IMR-90 (cell line): ENCODE results near the gene GPA33. TPM values are rescaled to one million over a fixed set of nuclear protein-coding genes. Genes with fewer than 3 reads are reported as not detected.

Experiments used
- ATAC-seq: fragments of 200-7000 bp; cut with Tn5 transposase; 2 replicates; pipeline ENCODE4 v1.9.1; 2020; ENCODE audit warnings: low read depth, mild to moderate bottlenecking, moderate library complexity
- BruUV-seq: library from RNA; stranded (reverse); fragments of 400-500 nt; replicated peaks from 2 replicates; lab custom pipeline; 2021; lab: Mats Ljungman, UMichigan
- CTCF ChIA-PET: fragments of 300-600 bp; formaldehyde crosslinking; extraction: SDS; loops from one replicate; lab custom pipeline; 2021; ENCODE audit warnings: antibody characterized with exemption; lab: Yijun Ruan, JAX
- POLR2A ChIA-PET: fragments of 300-600 bp; sonication (Branson Sonifier 250); formaldehyde crosslinking; loops from one replicate; lab custom pipeline; 2022; ENCODE audit warnings: antibody characterized with exemption; ENCODE audit not compliant: unreplicated experiment; lab: Charles Lee
- DNase-seq: peaks from one replicate; pipeline ENCODE4 v3.0.0; 2013
- H2AFZ ChIP-seq: replicated peaks from 2 replicates; pipeline ENCODE3; 2013; ENCODE audit warnings: low read length, mild to moderate bottlenecking; ENCODE audit not compliant: poor library complexity
- H2AK5ac ChIP-seq: 2 replicates; pipeline ENCODE4 v1.6.1; 2013; ENCODE audit warnings: low read depth, low read length, inconsistent platforms
- H2AK9ac ChIP-seq: replicated peaks from 2 replicates; pipeline ENCODE3; 2013; ENCODE audit warnings: mild to moderate bottlenecking, low read depth, low read length, moderate library complexity; ENCODE audit not compliant: poor library complexity
- H2BK120ac ChIP-seq: 2 replicates; pipeline ENCODE4 v1.6.1; 2013; ENCODE audit warnings: low read depth, low read length, inconsistent platforms
- H2BK15ac ChIP-seq: 3 replicates; pipeline ENCODE4 v1.6.1; 2013; ENCODE audit warnings: low read depth, low read length, inconsistent platforms
- H2BK20ac ChIP-seq: 2 replicates; pipeline ENCODE4 v1.6.1; 2013; ENCODE audit warnings: low read depth, mild to moderate bottlenecking, inconsistent platforms, low read length, moderate library complexity
- H2BK5ac ChIP-seq: 2 replicates; pipeline ENCODE4 v1.6.1; 2013; ENCODE audit warnings: mild to moderate bottlenecking, low read depth, low read length, inconsistent platforms; ENCODE audit not compliant: poor library complexity, severe bottlenecking
- H3K14ac ChIP-seq: replicated peaks from 2 replicates; pipeline ENCODE4 v1.6.1; 2013; ENCODE audit warnings: low read depth, low read length, inconsistent platforms
- H3K18ac ChIP-seq: 2 replicates; pipeline ENCODE4 v1.6.1; 2013; ENCODE audit warnings: low read depth, low read length, control low read depth
- H3K23ac ChIP-seq: 2 replicates; pipeline ENCODE4 v1.6.1; 2013; ENCODE audit warnings: low read depth, low read length, inconsistent platforms
- H3K27ac ChIP-seq: 2 replicates; pipeline ENCODE4 v1.5.1; 2013; ENCODE audit warnings: mild to moderate bottlenecking, control low read depth, low read length; ENCODE audit not compliant: insufficient read depth
- H3K27me3 ChIP-seq: 2 replicates; pipeline ENCODE4 v1.6.1; 2013; ENCODE audit warnings: low read length; ENCODE audit not compliant: control insufficient read depth, insufficient read depth
- H3K36me3 ChIP-seq: 2 replicates; pipeline ENCODE4 v1.6.1; 2013; ENCODE audit warnings: low read length, mixed read lengths; ENCODE audit not compliant: control insufficient read depth, insufficient read depth
- H3K4ac ChIP-seq: 2 replicates; pipeline ENCODE4 v1.6.1; 2013; ENCODE audit warnings: low read depth, low read length, inconsistent platforms
- H3K4me1 ChIP-seq: 2 replicates; pipeline ENCODE4 v1.6.1; 2013; ENCODE audit warnings: low read length, mixed read lengths; ENCODE audit not compliant: control insufficient read depth, insufficient read depth
- H3K4me2 ChIP-seq: 2 replicates; pipeline ENCODE4 v1.6.1; 2013; ENCODE audit warnings: low read depth, mild to moderate bottlenecking, control low read depth, low read length, moderate library complexity
- H3K4me3 ChIP-seq: 2 replicates; pipeline ENCODE4 v1.5.1; 2013; ENCODE audit warnings: low read depth, mild to moderate bottlenecking, control low read depth, low read length, moderate library complexity; ENCODE audit not compliant: insufficient read depth
- H3K56ac ChIP-seq: 2 replicates; pipeline ENCODE4 v1.6.1; 2013; ENCODE audit warnings: low read length, inconsistent platforms; ENCODE audit not compliant: insufficient read depth; ENCODE audit errors: extremely low read depth
- H3K79me1 ChIP-seq, 2 experiments: 2 replicates each; pipeline ENCODE4 v1.6.1; 2013; ENCODE audit warnings: low read length in 2 of 2, inconsistent platforms in 1 of 2, low read depth in 1 of 2
- H3K9ac ChIP-seq: 2 replicates; pipeline ENCODE4 v1.6.1; 2013; ENCODE audit warnings: low read depth, low read length, control low read depth
- H3K9me1 ChIP-seq: 2 replicates; pipeline ENCODE4 v1.6.1; 2013; ENCODE audit warnings: low read length, inconsistent platforms; ENCODE audit not compliant: insufficient read depth
- H3K9me3 ChIP-seq: 2 replicates; pipeline ENCODE4 v1.6.1; 2013; ENCODE audit warnings: low read length; ENCODE audit not compliant: control insufficient read depth, insufficient read depth
- H4K20me1 ChIP-seq: 2 replicates; pipeline ENCODE4 v1.6.1; 2013; ENCODE audit warnings: low read length, inconsistent platforms; ENCODE audit not compliant: insufficient read depth
- H4K5ac ChIP-seq: 2 replicates; pipeline ENCODE4 v1.6.1; 2013; ENCODE audit warnings: mild to moderate bottlenecking, low read depth, low read length, control low read depth
- H4K8ac ChIP-seq, 2 experiments: 2 replicates each; pipeline ENCODE4 v1.6.1; 2013; ENCODE audit warnings: low read depth in 2 of 2, low read length in 2 of 2, control low read depth in 1 of 2, inconsistent platforms in 1 of 2
- H4K91ac ChIP-seq: 2 replicates; pipeline ENCODE4 v1.6.1; 2013; ENCODE audit warnings: low read depth, low read length, inconsistent platforms; ENCODE audit not compliant: insufficient read depth
- BHLHE40 ChIP-seq: fragments of 150-350 bp; IDR thresholded peaks from 2 replicates; pipeline ENCODE4 v1.6.1; 2016; ENCODE audit warnings: mild to moderate bottlenecking, low read depth, low read length
- CEBPB ChIP-seq: IDR thresholded peaks from 2 replicates; pipeline ENCODE4 v1.6.1; 2012; ENCODE audit warnings: low read depth, low read length, improper control_type of control experiment
- CHD1 ChIP-seq: IDR thresholded peaks from 2 replicates; pipeline ENCODE4 v1.6.1; 2012; ENCODE audit warnings: low read depth, low read length, improper control_type of control experiment
- CTCF ChIP-seq: conservative IDR thresholded peaks from 2 replicates; pipeline ENCODE4 v1.5.1; 2012; ENCODE audit warnings: mild to moderate bottlenecking, low read depth, low read length, improper control_type of control experiment
- ELK1 ChIP-seq: fragments of 150-350 bp; IDR thresholded peaks from 2 replicates; pipeline ENCODE4 v1.6.1; 2016; ENCODE audit warnings: low read depth, mild to moderate bottlenecking, low read length, moderate library complexity, borderline replicate concordance
- FOS ChIP-seq: fragments of 150-350 bp; IDR thresholded peaks from 2 replicates; pipeline ENCODE4 v1.6.1; 2016; ENCODE audit warnings: low read depth, low read length
- MAFK ChIP-seq: IDR thresholded peaks from 2 replicates; pipeline ENCODE4 v1.6.1; 2012; ENCODE audit warnings: low read depth, low read length, improper control_type of control experiment
- MAZ ChIP-seq: IDR thresholded peaks from 2 replicates; pipeline ENCODE4 v1.6.1; 2012; ENCODE audit warnings: low read depth, mild to moderate bottlenecking, low read length, improper control_type of control experiment, moderate library complexity, borderline replicate concordance
- MXI1 ChIP-seq: IDR thresholded peaks from 2 replicates; pipeline ENCODE4 v1.6.1; 2012; ENCODE audit warnings: low read depth, mild to moderate bottlenecking, low read length, moderate library complexity, borderline replicate concordance
- NFE2L2 ChIP-seq: fragments of 150-350 bp; IDR thresholded peaks from 2 replicates; pipeline ENCODE4 v1.6.1; 2016; ENCODE audit warnings: low read depth, mild to moderate bottlenecking, low read length
- POLR2A ChIP-seq: IDR thresholded peaks from 2 replicates; pipeline ENCODE4 v1.6.1; 2012; ENCODE audit warnings: mild to moderate bottlenecking, low read depth, low read length
- RAD21 ChIP-seq: IDR thresholded peaks from 2 replicates; pipeline ENCODE4 v1.6.1; 2012; ENCODE audit warnings: low read length, improper control_type of control experiment
- RCOR1 ChIP-seq: IDR thresholded peaks from 2 replicates; pipeline ENCODE4 v1.6.1; 2012; ENCODE audit warnings: mild to moderate bottlenecking, low read length, improper control_type of control experiment; ENCODE audit not compliant: insufficient replicate concordance
- RFX5 ChIP-seq: IDR thresholded peaks from 2 replicates; pipeline ENCODE4 v1.8.0; 2012; ENCODE audit warnings: low read depth, mild to moderate bottlenecking, low read length, moderate library complexity
- SMC3 ChIP-seq: fragments of 150-350 bp; IDR thresholded peaks from 2 replicates; pipeline ENCODE4 v1.6.1; 2016; ENCODE audit warnings: low read depth, mild to moderate bottlenecking, antibody characterized with exemption, low read length, moderate library complexity
- USF2 ChIP-seq: fragments of 150-350 bp; IDR thresholded peaks from 2 replicates; pipeline ENCODE4 v1.6.1; 2017; ENCODE audit warnings: mild to moderate bottlenecking, antibody characterized with exemption, low read length, low read depth
- WGBS, 2 experiments: methylation state at CpG; one replicate each; pipeline versions ENCODE4 v1.1.5 to v1.1.7; 2013; ENCODE audit warnings: missing lambda C conversion rate in 2 of 2; ENCODE audit not compliant: insufficient read length in 1 of 2; ENCODE audit errors: extremely low coverage in 2 of 2; 5-methylcytosine and 5-hydroxymethylcytosine counted together
- dilution Hi-C: fragments of 300-500 bp; cut with HindIII; formaldehyde crosslinking; loops from one replicate; pipeline ENCODE4 v1.14.3; 2018; ENCODE audit warnings: low sequenced_read_pairs; ENCODE audit not compliant: unreplicated experiment
- in situ Hi-C: fragments of 300-500 bp; cut with MboI; formaldehyde crosslinking; loops from 3 replicates; pipeline ENCODE4 v1.14.3; 2019; ENCODE audit warnings: low sequenced_read_pairs, inconsistent platforms, mixed read lengths
- intact Hi-C: fragments of 100-400 bp; cut with micrococcal nuclease; formaldehyde crosslinking; loops from 2 replicates; pipeline ENCODE4 v1.10.0; 2022
- polyA plus RNA-seq, 3 experiments: library from polyadenylated mRNA; depleted of rRNA; stranded (reverse); fragments of >200 nt; gene quantifications; 2 replicates each; pipeline ENCODE4 v1.2.3, GENCODE V29; 2012; ENCODE audit warnings: low replicate concordance in 1 of 3
- total RNA-seq: library from RNA; depleted of rRNA; stranded (reverse); fragments of >200 nt; gene quantifications from 2 replicates; pipeline ENCODE4 v1.2.3, GENCODE V29; 2012

Gene GPA33
- total and polyA plus RNA-seq, 2 of the 4 experiments (the other 2 are of a cell fraction): not detected

GRCh38 chr1:167003711-167004110, 86.5 kb downstream of the GPA33 start:
- no CpG with 5 or more reads among the region's 2 CpGs for WGBS, 2 experiments
- Histone ChIP-seq H3K4me1 (no peaks in the 10 kb centered on the region), H2BK15ac (no peak overlapping the region), H3K9me3 (no peaks in the 10 kb centered on the region), H4K8ac (no peak overlapping the region), H3K9me1 (no peaks in the 10 kb centered on the region), H3K27ac (no peak overlapping the region), H2AK5ac (no peak overlapping the region), H3K4ac (no peak overlapping the region), H3K23ac (no peak overlapping the region), H3K27me3 (no peaks in the 10 kb centered on the region), H3K36me3 (no peaks in the 10 kb centered on the region), H2AFZ (no peak overlapping the region), H3K4me3 (no peak overlapping the region), H3K9ac (no peak overlapping the region), H4K20me1 (no peaks in the 10 kb centered on the region), H4K91ac (no peak overlapping the region), H2BK120ac (no peak overlapping the region), H2BK20ac (no peak overlapping the region), H2BK5ac (no peak overlapping the region), H3K4me2 (no peak overlapping the region), H2AK9ac (no peak overlapping the region), H4K5ac (no peak overlapping the region), H3K79me1 (no peaks in the 10 kb centered on the region), H3K56ac (no peak overlapping the region), H3K18ac (no peak overlapping the region), H3K14ac (no peak overlapping the region)
- dilution Hi-C loops (no loop called here), in situ Hi-C loops (no loop called here), intact Hi-C loops (no loop called here)
- no peak for TF ChIP-seq NFE2L2
- no peak for TF ChIP-seq POLR2A
- TF ChIP-seq MXI1: no peak
- no peak for TF ChIP-seq RAD21
- TF ChIP-seq FOS: no peak
- no peak for TF ChIP-seq BHLHE40
- TF ChIP-seq MAFK: no peak
- TF ChIP-seq SMC3: no peak
- TF ChIP-seq MAZ: no peak
- no peak for TF ChIP-seq USF2
- TF ChIP-seq ELK1: no peak
- no peak for TF ChIP-seq CHD1
- TF ChIP-seq CEBPB: no peak
- TF ChIP-seq RCOR1: no peak
- TF ChIP-seq RFX5: no peak
- TF ChIP-seq CTCF: no peak
- CTCF ChIA-PET: no interaction called here
- POLR2A ChIA-PET: no interaction called here
- no TSS peak for BruUV-seq
- DNase-seq (no peak), ATAC-seq (no peak)
